Measurements from ENCODE around the gene UNC45A. TPM values are rescaled to one million over a fixed set of nuclear protein-coding genes. Genes with fewer than 3 reads are reported as not detected.

UNC45A gene
- total and polyA plus RNA-seq, 2 donors (not counting 1 experiment from before 2014, with no cell fraction given), result 56.3 to 79.0 TPM

GRCh38 chr15:90906181-90906849, 28.8 kb upstream of the UNC45A start:
- POLR2A ChIA-PET, result no interaction called here
- H3K36me3 ChIP-seq (replicated peaks in 1 of 2; ENCODE audit: control extremely low read depth in 1 of 2, control insufficient read depth in 1 of 2, extremely low read depth in 1 of 2, insufficient read depth in 2 of 2, low read length in 1 of 2), result peaks cover 0 to 57% of the 10 kb centered on the region in 2 experiments
- H3K79me2 ChIP-seq (ENCODE audit: control insufficient read depth, insufficient read depth, low read length), result peaks cover 3% of the 10 kb centered on the region
- no peak for TF ChIP-seq CTCF (IDR thresholded peaks at IDR 0.05)
- TF ChIP-seq EZH2 (IDR thresholded peaks at IDR 0.05; ENCODE audit: borderline replicate concordance, insufficient read depth, low read depth, low read length, poor library complexity, severe bottlenecking), result no peak
- intact Hi-C loops (cut with micrococcal nuclease), result no loop called here
- H2AFZ ChIP-seq (ENCODE audit: insufficient read depth, low read depth, low read length, poor library complexity, severe bottlenecking), result no peak overlapping the region
- Mint-ChIP-seq H3K4me3 (no peak overlapping the region), H3K9me3 (ENCODE audit: insufficient read depth) (no peaks in the 10 kb centered on the region), H3K4me1 (peaks cover 19% of the 10 kb centered on the region), H3K27me3 (no peaks in the 10 kb centered on the region), H3K27ac (no peak overlapping the region)
- no peak overlapping the region for H3K4me2 ChIP-seq (replicated peaks; ENCODE audit: low read depth, low read length, poor library complexity, severe bottlenecking)
- H3K4me1 ChIP-seq (ENCODE audit: control insufficient read depth in 2 of 2, insufficient read depth in 2 of 2, low read length in 2 of 2), result peaks cover 13 to 19% of the 10 kb centered on the region in 2 donors
- DNase-seq (no peak), ATAC-seq (ENCODE audit: low read depth) (no peak)
- no peaks in the 10 kb centered on the region for H3K9me3 ChIP-seq (ENCODE audit: control extremely low read depth in 1 of 3, control insufficient read depth in 2 of 3, insufficient read depth in 1 of 3, low read length in 2 of 3)
- H4K20me1 ChIP-seq (ENCODE audit: control insufficient read depth, insufficient read depth, low read length, poor library complexity, severe bottlenecking), result peaks cover 13% of the 10 kb centered on the region
- H3K27ac ChIP-seq (ENCODE audit: low read length in 2 of 2), result no peak overlapping the region
- no peak overlapping the region for H3K9ac ChIP-seq (ENCODE audit: low read length)
- H3K4me3 ChIP-seq (ENCODE audit: control extremely low read depth in 1 of 5, extremely low read depth in 1 of 5, insufficient read depth in 1 of 5, low read depth in 2 of 5, low read length in 4 of 5), result no peak overlapping the region
- H3K27me3 ChIP-seq (replicated peaks in 1 of 4; ENCODE audit: control extremely low read depth in 1 of 4, control insufficient read depth in 3 of 4, insufficient read depth in 4 of 4, low read length in 3 of 4), result no peaks in the 10 kb centered on the region
- CTCF ChIA-PET, result interaction anchor here (1.2 to 14.4 kb wide), 3 partner anchors 21 to 88 kb away, joined by 3 to 260 read pairs (median 45); partner anchors contain the start of genes FES, HDDC3 and UNC45A
- 97% methylated on average over 11 of the region's 11 CpGs for WGBS (ENCODE audit: insufficient coverage)

GRCh38 chr15:90907051-90907660, 27.9 kb upstream of the UNC45A start:
- H3K4me1 Mint-ChIP-seq, result peaks cover 11% of the 10 kb centered on the region
- Histone ChIP-seq H3K27ac (ENCODE audit: low read length in 2 of 2) (no peak overlapping the region), H3K4me1 (ENCODE audit: control insufficient read depth in 2 of 2, insufficient read depth in 2 of 2, low read length in 2 of 2) (peaks cover 6 to 11% of the 10 kb centered on the region in 2 donors), H3K9me3 (ENCODE audit: control extremely low read depth in 1 of 3, control insufficient read depth in 2 of 3, insufficient read depth in 1 of 3, low read length in 2 of 3) (no peaks in the 10 kb centered on the region), H3K4me3 (ENCODE audit: control extremely low read depth in 1 of 5, extremely low read depth in 1 of 5, insufficient read depth in 1 of 5, low read depth in 2 of 5, low read length in 4 of 5) (no peak overlapping the region), H3K27me3 (replicated peaks in 1 of 4; ENCODE audit: control extremely low read depth in 1 of 4, control insufficient read depth in 3 of 4, insufficient read depth in 4 of 4, low read length in 3 of 4) (no peaks in the 10 kb centered on the region), H3K9ac (ENCODE audit: low read length) (no peak overlapping the region), H3K36me3 (replicated peaks in 1 of 2; ENCODE audit: control extremely low read depth in 1 of 2, control insufficient read depth in 1 of 2, extremely low read depth in 1 of 2, insufficient read depth in 2 of 2, low read length in 1 of 2) (peaks cover 0 to 66% of the 10 kb centered on the region in 2 experiments), H2AFZ (ENCODE audit: insufficient read depth, low read depth, low read length, poor library complexity, severe bottlenecking) (no peak overlapping the region), H4K20me1 (ENCODE audit: control insufficient read depth, insufficient read depth, low read length, poor library complexity, severe bottlenecking) (peaks cover 13% of the 10 kb centered on the region), H3K79me2 (ENCODE audit: control insufficient read depth, insufficient read depth, low read length) (peaks cover 3% of the 10 kb centered on the region), H3K4me2 (replicated peaks; ENCODE audit: low read depth, low read length, poor library complexity, severe bottlenecking) (no peak overlapping the region)
- H3K9me3 Mint-ChIP-seq (ENCODE audit: insufficient read depth), result no peaks in the 10 kb centered on the region
- TF ChIP-seq EZH2 (IDR thresholded peaks at IDR 0.05; ENCODE audit: borderline replicate concordance, insufficient read depth, low read depth, low read length, poor library complexity, severe bottlenecking) (no peak), CTCF (IDR thresholded peaks at IDR 0.05) (no peak)
- DNase-seq (no peak), ATAC-seq (ENCODE audit: low read depth) (no peak)
- no peak overlapping the region for H3K27ac Mint-ChIP-seq
- no peaks in the 10 kb centered on the region for H3K27me3 Mint-ChIP-seq
- intact Hi-C loops (cut with micrococcal nuclease), result no loop called here
- POLR2A ChIA-PET, result interaction anchor here (0.5 kb wide), 1 partner anchor 62 kb away, joined by 3 read pairs; no protein-coding TSS in a partner anchor
- CTCF ChIA-PET, result interaction anchor here (14.4 kb wide), 1 partner anchor 26 kb away, joined by 260 read pairs; the partner anchor contains the start of genes HDDC3 and UNC45A
- 97% methylated on average over 15 of the region's 15 CpGs for WGBS (ENCODE audit: insufficient coverage)
- H3K4me3 Mint-ChIP-seq, result no peak overlapping the region
